CD4-positive, alpha-beta T cell treated with Interleukin-6 at 100 ng/mL for 8 hours (primary cell): ENCODE data around the gene ARHGAP20.
"Not testable (repeated sequence)": the region's sequence is repeated elsewhere in the genome, so short reads cannot be mapped to it uniquely, and the experiment has no call there.

Experiments
- DNase-seq: peaks from one replicate; pipeline ENCODE4 v3.0.0-alpha.2; 2020; ENCODE audit warnings: mixed read lengths, low spot score

ARHGAP20 gene

DNA sequence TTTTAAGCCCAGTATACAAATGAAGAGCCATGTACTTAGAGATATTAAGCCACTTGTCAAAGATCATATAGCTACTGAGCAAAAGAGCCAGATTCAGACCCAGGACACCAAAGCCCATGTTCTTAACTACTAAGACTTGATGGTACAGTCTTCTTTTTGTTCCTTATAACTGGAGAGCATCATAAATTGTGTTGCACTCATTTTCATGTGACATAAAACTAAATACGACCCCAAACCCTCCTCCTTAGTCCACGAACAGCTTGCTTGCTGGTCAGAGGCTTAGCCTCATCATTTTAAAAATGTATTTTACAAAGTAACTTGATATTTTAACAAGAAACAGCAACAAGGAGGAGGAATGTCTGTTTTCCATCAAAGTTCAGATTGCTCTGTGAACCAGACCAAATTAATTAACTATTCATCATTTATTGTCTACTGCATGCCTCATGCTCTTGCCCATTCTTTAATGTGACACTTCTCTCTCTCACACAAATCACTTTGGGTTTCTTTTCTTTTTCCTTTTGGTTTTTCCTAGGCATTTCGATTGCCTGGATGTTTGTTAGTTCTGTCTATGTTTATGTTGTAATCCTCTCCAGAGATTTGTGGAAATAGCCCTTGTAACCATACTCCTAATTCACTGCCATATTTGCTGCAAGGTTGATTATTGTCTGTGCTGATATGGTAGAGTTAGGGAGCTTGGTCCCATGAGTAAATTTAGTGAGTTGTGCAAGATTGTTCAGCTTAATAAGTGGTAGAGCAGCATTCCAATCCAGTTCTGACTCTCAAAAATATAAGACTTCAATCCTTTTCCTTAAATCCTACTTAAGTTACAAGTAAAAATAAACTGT, 8.4 kb upstream of the ARHGAP20 start:
- no peak for DNase-seq

DNA sequence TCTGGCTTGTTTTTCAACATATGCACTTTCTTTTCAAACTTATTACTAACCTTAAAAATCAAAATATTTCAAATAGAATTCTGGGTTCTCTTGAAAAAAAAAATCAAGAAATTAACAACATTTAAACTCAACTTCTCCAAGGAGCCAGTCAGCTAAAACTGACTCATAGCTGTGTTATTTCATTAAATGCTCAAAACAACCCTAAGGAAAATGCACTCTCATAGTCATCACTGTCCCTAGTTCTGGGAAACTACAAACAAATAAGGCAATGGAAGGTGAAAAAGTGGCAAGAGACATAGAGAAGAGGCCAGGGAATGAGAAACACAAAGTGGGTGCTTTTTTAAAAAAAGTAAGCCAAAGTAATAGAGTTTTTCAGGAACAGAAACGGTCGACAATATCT, 4.1 kb upstream of the ARHGAP20 start:
- no peak for DNase-seq

DNA sequence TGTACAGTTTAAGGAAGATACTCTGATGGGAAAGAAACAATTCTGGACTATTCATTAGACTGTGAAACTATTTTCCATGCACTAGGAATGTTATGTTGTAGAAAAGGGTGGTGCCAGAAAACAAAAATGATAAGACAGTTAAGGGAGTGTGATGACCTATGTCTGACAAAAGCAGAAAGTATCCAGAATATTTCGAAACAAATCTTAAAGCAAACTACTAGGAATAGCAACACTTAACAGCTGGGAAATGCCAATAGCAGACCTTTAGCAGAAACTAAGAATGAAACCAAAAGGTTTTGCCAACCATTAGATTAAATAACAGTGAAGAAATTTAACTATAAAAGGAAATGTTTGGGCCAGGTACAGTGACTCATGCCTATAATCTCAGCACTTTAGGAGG, 3.3 kb upstream of the ARHGAP20 start:
- no peak for DNase-seq

DNA sequence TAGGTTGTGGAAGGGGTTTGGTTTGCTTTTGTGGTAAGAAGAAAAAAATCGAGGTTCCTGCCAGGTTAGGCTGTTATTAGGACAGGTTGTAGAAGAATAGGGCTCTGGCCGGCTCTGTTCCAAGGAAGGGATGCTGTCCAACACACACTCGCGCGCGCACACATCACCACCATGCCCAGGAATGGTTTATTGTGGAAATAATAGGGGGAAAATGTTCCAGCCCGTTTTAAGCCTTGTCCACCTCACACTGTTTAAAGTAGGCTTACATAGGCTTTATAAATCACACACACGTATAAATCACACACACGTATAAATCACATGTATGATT, 1.2 kb upstream of the ARHGAP20 start:
- no peak for DNase-seq

DNA sequence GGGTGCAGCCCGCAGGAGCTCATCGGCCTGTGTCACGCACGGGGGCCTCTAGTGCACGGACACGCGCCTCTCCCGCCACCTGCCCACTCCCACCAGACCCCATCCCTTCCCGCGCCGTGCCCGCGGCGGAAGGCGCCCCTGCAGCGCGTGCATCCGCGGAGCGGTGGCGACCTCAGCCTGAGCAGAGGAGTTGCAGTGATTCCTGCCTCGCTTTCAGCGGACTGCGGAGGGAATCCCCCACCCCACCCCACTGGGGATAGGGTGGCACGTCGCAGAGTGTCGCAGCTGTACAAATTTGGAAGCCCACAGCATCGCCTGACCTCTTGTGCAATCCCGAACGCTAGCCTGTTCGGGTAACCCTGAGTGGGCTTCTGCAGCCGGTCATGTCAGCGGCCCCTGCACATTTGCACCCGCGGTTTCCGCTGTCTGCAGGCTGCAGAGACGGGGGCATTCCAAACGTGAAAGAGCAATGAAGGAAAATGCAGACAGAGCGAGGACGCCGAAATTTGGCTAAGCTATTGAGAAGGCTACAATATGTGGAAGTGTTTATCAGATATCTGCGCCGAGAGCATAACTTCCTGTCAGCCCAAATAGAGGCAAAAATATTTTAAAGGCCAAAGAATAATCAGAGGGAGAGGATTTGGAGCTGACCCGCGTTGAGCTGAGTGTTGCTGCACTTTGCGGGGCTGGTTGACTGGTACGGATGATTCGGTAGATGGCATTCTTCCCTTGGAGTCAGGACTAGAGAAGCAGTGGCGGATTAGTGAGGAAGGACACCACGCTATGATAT, 617 bp upstream of the ARHGAP20 start:
- DNase-seq: no peak

DNA sequence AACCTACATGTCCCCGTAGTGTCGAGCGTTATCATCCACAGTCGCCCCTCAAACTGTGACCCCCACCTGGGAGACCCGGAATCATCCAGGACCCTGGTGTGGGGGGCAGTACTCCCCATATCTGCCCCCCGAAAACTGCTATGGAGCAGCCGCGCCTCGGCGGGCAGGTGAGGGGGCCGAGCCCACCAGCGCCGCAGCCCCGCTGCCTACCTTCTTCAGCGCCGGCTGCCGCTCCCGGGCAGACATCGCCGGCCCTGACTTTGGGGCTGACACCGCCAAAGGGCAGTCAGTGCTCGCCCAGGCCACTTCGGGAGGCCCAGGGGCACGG, 825 bp downstream of the ARHGAP20 start:
- DNase-seq: no peak

DNA sequence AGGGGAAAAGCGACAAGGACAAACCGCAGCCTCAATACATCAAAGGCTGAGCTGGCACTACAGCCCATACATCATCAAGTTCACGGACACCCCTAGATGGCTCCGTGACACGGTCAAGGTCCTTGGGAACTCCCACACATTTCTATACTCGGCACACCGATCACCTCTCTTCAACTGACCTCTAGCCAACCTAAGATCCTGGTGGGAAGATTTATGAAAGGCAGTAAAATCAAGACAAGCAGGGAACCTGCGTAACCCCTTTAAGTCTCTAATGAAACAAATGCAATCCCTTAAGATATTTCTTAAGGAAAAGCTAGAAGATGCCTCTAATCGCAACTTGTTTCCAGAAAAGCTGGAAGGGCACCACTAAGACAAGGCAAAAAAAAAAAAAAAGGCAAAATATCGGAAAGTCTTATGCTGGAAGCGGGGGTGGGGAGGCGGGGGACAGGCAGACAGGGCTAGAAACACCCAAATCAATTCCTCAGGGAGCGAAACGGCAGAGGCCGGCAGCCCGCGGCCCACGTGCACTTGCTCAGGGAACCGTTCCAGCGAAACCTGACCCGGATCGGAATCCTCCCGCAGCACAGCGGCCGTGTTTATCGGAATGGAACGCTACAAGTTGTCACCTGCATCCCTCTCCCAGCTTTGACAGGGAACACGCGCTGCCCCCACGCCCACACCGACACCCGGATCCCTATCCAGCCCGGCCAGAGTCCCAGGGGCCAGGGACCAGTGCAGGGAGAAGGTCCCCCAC, 1.4 kb downstream of the ARHGAP20 start:
- no peak for DNase-seq

DNA sequence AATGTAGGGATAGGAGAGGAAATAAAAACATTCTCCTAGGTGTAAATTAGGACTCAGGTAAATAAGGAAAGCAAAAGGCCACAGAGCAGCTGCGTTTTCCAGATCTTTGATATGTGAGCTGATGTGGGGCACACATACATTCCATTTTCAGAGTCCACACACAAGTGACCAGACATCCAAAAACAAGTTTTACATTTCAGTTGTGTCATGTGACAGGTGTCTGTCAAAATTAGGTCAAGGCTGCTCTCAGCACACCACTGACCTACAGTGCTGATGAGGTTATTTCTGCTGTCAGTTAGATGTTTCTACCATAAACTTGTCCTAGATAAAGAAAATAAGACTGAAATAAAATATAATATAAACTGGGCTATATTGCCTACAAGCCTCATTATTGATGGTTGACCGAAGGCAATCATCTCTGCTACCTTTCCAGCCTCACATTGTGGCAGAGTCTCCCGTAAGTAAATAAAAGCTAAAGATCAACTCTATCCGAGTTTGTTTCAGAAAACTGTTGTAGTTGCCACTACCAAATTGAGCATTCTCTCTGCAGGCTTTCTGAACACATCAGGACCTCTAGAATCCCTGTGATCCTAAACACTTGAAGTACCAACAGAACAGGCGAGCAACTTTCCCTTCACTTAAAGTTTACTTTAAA, 7.9 kb downstream of the ARHGAP20 start:
- no peak for DNase-seq

DNA sequence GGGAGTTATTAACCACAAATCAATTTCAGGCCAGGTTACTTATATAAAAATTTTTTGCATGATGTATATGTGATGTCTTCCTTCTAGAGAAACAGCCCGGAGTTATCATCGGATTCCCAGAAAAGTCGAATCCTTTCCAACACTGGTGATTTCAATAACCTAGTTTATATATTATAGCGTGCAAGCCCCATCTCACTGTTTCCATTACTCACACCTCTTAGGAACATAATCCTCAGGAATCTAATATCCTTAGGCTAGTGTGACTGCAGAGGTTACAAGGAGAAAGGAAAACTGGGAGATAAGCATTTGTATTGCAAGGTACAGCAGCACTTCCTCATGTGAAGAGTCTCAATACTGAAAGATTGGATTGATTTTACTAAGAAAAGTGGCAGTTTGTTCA, 20.3 kb downstream of the ARHGAP20 start:
- DNase-seq: no peak

DNA sequence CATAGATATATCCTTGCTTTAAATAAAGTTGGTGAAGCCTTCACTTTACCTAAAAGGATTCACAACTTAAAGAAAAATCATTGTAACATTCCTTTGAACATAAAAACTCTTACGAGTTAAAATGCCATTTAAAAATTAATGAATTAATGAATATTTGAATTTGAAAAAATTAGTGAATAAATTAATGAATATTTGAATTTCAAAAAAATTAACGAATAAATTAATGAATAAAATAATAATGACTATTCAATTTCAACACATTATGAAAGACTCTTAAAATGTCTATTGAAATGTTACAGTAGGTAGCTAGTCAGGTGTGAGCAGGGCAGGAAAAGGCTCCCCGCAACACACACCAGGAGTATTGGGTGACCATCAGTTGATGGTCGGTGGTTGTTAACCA, 22.9 kb downstream of the ARHGAP20 start:
- DNase-seq: no peak

DNA sequence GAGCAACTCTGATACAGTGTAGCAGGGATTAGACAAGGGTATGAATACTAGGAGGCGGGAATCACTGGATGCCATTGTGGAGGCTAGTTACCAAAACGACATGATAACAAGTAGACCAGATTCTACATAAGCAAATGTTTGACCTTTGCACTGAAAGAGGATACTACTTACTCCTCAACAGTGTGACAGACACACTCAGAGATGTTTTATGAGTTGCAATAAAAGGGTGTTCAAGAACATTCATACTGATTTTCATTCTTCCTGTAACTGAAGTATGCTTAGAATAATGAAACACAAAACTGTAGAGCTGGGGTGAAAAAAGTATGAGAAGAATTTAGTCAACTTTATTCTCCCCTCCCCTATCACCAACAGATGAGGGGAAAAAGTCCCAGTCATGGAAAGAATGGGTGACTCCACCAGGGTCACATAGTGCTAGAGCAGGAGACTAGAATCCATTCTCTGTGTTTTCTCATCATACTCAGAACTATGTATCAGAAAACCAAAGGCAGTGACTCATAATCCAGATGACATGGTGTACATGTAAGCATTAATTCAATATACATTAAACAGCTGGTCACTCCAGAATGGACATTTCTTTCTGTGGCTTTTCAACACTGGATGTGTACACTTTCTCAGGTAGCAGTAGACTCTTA, 32.8 kb downstream of the ARHGAP20 start:
- DNase-seq: no peak

DNA sequence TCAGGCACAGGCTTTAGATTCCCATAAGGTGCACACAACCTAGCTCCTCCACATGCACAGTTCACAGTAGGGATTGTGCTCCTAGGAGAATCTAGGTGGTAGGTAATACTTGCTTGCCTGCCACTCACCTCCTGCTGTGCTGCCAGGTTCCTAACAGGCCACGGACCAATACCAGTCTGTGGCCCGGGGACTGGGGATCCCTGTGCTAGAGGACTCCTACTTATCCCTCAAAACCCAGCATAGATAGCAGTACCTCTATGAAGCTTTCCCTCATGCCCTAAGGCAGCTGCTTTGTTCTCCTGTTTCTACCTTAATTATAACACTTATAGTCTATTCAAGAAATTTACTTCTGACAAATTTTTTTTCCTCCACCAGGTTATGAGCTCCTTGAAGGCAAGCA, 36.7 kb downstream of the ARHGAP20 start:
- DNase-seq: no peak

DNA sequence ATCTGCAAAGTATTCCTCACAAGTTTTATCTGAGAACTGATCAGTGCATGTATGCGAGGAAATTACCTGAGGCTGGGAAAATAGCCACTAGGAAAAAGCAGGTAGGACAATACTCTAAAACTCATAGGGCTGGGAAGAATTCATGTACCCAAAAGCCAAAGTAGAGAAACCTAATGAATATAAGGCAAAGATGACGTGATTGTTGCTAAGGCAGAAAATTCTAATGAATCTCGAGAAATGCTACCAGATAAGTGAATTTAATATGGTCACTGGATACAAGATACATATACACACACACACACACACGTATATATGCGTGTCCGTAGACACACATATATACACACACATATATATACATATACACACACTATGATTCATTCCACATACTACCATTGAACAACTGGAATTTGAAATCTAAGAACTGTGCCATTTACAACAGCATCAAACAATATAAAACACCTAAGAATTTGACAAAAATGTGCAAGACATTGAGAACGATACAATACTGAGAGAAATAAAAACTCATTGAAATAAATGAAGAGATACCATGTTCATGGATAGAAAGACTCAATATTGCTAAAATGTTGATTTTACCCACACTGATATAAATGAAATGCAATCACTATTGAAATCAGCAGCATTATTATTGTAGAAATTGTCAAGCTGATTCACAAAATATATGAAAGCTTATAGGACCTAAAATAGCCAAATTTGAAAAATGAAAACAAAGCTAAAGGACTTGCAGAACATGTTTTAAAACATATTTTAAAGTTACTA, 46.4 kb downstream of the ARHGAP20 start:
- DNase-seq: no peak

DNA sequence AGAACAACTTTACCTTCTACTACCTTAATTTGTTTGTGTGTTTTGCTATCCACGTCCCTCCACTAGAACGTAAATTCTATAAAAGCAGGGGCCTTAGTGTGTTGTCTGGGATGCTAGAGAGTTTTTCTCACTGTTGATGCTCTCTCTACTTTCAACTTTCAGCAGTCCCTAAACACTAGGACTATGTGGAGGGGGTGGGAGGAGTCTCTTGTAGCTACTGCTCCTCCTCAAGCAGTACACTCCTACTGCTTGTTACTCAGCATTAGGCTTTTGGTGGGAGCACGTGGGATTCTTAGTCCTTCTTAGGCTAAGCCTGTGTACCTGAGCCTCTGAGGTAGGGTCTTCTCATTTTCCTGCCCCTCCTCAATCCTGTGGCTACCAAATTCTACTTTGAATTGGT, 56.3 kb downstream of the ARHGAP20 start:
- no peak for DNase-seq

DNA sequence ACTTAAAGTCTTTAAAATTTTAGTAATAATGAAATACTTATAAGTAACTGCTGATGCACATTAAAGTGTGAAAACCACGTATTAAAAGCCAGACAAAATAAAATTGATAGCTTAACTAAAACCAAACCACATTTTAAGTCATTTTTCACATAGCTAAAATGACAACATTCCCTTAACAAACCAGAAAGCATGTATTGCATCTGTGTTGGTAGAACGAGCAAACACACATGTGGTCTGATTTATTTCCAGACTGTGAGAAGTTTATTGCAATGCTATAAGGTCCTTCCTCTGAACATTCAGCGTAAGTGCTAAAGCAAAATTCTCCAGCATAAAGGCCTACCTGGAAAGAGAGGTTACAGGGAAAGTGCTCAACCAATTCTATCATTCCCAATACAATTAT, 57.8 kb downstream of the ARHGAP20 start:
- DNase-seq: no peak

DNA sequence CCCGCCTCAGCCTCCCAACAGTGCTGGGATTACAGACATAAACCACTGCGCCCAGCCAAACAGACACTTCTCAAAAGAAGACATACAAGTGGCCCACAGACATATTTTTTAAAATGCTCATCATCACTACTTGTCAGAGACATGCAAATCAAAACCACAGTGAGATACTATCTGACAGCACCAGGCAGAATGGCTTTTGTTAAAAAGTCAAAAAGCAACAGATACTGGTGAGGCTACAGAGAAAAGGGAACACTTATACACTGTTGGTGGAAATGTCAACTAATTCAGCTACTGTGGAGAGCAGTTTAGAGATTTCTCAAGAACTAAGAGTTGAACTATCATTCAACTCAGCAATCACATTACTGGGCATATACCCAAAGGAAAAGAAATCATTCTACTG, 67.0 kb downstream of the ARHGAP20 start:
- DNase-seq: no peak

DNA sequence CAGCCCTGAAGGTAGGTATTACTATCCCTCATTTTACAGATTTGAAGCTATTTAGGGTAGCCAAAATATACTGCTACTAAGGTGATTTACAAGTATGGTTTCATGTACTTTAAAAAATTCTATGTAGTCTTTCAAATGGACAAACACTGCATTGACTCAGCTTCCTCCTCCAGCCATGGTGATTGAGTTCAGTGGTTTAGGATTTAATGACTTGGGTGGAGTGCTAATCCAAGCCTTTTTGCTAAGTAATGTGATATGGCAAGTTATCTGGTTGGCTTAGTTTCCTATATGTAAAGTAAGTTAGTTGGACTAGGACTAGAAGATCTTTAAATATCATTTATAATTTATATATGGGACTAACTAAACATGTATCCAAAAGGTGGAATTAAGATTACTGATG, 77.9 kb downstream of the ARHGAP20 start:
- no peak for DNase-seq

DNA sequence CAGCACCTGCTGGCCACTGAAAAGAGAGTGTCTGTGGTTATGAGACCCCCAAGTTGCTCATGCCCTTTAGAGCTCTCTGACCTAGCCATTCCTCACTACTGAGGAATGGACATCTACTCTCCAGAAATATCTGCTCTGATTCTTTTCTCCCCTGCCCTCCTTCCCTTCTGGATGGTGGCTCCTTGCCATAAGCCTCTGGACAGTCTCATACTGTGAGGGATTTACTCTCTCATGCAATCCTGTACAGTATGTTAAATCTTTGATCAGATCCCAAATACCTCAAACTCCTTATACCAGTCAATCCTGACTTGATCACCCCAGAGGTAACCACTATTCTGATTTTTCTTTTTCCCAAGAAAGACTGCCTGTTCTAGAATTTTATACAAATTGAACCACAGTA, 80.7 kb downstream of the ARHGAP20 start:
- no peak for DNase-seq

DNA sequence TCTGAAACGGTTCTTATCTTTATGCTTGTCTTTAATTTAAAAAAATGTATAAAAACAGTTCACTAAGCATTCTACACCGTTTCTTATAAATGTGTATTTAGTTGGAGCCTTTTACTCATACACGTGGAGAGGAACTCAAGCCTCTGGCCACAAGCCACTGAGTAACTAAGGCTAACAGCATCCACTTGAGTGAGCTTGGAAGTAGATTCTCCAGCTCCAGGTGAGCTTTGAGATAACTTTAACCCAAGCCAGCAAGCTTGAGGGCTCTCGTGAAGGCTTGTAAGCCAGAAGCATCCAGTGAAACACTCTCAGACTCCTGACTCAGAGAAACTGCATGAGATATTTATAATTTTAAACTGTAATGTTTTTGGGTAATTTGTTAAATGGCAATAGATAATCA, 82.6 kb downstream of the ARHGAP20 start:
- no peak for DNase-seq

DNA sequence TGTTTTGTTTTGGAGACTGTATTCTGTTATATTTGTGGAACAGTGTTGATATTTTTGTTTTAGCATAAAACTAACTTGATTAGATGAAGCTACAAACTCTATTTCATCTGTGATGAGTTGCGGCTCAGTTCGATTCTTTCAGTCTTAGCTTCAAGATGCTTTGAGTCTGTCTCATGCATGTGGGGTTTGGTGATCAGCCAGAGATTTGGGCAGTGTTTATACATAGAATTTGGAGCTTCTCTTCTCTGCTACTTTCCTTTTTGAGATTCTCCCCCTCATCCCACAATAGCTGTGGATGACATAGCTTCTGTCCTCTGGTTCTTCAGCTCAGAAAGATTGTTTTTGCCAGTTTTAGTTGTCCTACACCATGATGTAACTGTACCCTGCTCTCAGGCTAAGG, 90.4 kb downstream of the ARHGAP20 start:
- no peak for DNase-seq

DNA sequence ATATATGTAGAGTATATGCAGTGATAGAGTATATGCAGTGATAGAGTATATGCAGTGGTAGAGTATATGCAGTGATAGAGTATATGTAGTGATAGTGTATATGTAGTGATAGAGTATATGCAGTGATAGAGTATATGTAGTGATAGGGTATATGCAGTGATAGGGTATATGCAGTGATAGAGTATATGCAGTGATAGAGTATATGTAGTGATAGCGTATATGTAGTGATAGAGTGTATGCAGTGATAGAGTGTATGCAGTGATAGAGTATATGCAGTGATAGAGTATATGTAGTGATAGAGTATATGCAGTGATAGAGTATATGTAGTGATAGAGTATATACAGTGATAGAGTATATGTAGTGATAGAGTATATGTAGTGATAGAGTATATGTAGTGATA, 92.9 kb downstream of the ARHGAP20 start:
- DNase-seq: not testable (repeated sequence)
